ENCODE data around the gene DAPL1.

GRCh38 chr2:158782136-158782535 is 13.0 kb upstream of the DAPL1 start:
- no peak for TF ChIP-seq CTCF (tag by site-specific recombination; IDR thresholded peaks at IDR 0.05)
- TF ChIP-seq SALL2 (tag by site-specific recombination; IDR thresholded peaks at IDR 0.05; ENCODE audit: borderline replicate concordance): no peak
- no peak for TF ChIP-seq TRIM28 (IDR thresholded peaks at IDR 0.05; ENCODE audit: borderline replicate concordance, low read length)
- TF ChIP-seq ZNF658 (tag by site-specific recombination; IDR thresholded peaks at IDR 0.05): no peak
- TF ChIP-seq ZNF639 (tag by site-specific recombination; IDR thresholded peaks at IDR 0.05): no peak
- TF ChIP-seq ZNF529 (tag by site-specific recombination; IDR thresholded peaks at IDR 0.05; ENCODE audit: insufficient replicate concordance): no peak
- no peak for TF ChIP-seq ZNF292 (tag by site-specific recombination; IDR thresholded peaks at IDR 0.05; ENCODE audit: borderline replicate concordance, low read depth)
- no peak for TF ChIP-seq ZNF112 (tag by site-specific recombination; IDR thresholded peaks at IDR 0.05)
- no peak for TF ChIP-seq ZNF2 (tag by site-specific recombination; IDR thresholded peaks at IDR 0.05)
- TF ChIP-seq ZNF701 (tag by site-specific recombination; IDR thresholded peaks at IDR 0.05): no peak
- no peak for TF ChIP-seq ZNF138 (tag by site-specific recombination; IDR thresholded peaks at IDR 0.05; ENCODE audit: borderline replicate concordance)
